Measurements from ENCODE around the gene MRPS12. TPM values are rescaled to one million over a fixed set of nuclear protein-coding genes. Genes with fewer than 3 reads are reported as not detected.

MRPS12 gene
- total and polyA plus RNA-seq, 9 of the 15 experiments (the other 6 are each of a cell fraction or from before 2014, with no cell fraction given), result 8.1 to 174 (median 52.0) TPM

DNA sequence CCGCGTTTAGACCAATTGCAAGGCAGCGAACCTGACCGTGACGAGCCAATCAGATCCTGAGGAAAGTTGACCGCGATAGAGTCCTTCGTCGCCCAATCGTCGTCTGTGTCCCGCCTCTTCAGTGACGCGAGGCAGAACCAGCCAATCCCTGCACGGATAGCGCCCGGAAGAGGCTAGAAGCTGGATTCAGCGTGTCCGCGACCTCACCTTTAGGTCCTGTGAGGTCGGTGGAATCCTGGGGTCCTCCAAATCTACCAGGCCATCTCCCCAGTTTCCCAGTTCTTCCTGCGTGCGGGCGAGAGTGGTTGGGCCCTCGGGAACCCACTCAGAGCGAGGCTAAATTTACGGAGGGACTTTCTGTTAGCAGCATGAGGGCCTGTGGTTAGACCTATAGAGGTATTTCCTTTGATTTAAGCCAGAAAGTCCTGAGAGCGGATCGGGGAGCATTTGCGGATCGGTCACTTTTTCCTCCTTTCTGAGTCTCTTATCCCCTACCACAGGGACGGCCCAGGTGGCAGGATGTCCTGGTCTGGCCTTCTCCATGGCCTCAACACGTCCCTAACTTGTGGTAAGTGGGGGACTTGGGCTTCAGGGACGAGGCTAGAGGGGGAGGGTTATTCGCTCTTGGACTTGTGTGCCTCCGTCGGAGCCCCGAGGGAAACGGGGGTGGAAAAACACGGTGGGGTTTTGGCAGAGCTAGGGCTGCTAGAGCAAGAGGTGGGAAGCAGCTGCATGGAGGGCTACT is at the start of gene MRPS12 (continued):
- TF ChIP-seq, protein P1, sequence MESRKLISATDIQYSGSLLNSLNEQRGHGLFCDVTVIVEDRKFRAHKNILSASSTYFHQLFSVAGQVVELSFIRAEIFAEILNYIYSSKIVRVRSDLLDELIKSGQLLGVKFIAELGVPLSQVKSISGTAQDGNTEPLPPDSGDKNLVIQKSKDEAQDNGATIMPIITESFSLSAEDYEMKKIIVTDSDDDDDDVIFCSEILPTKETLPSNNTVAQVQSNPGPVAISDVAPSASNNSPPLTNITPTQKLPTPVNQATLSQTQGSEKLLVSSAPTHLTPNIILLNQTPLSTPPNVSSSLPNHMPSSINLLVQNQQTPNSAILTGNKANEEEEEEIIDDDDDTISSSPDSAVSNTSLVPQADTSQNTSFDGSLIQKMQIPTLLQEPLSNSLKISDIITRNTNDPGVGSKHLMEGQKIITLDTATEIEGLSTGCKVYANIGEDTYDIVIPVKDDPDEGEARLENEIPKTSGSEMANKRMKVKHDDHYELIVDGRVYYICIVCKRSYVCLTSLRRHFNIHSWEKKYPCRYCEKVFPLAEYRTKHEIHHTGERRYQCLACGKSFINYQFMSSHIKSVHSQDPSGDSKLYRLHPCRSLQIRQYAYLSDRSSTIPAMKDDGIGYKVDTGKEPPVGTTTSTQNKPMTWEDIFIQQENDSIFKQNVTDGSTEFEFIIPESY (CRISPR knock-in tag; IDR thresholded peaks at IDR 0.05), result no peak; the same call in 1 of the 2 replicates
- TF ChIP-seq RAD21 (CRISPR knock-in tag; conservative IDR thresholded peaks at IDR 0.05 in 1 of 2, IDR thresholded peaks at IDR 0.05 in 1 of 2) (no peak), SAFB (IDR thresholded peaks at IDR 0.05; ENCODE audit: borderline replicate concordance, low read depth, low read length) (no peak)

DNA sequence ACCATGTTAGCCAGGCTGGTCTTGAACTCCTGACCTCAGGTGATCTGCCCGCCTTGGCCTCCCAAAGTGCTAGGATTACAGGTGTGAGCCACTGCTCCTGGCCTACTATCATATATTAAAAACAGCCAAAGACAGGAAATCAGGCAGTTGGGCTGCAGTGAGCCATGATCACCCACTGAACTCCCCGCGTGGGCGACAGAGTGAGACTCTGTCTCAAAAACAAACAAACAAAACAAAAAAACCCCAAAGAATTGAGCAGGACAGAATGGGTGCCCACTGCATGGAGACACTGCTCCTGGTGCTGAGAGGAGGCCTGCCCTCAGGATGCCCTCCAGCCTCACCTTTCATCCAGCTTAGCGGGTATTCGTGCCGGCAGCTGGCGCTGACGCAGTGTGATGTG is 47.5 kb upstream of the MRPS12 start:
- BruUV-seq (replicated peaks), result no TSS peak
- Histone ChIP-seq H3K4me2 (ENCODE audit: insufficient read depth, low read length) (no peak overlapping the region), H4K20me1 (replicated peaks; ENCODE audit: control insufficient read depth, insufficient read depth, low read length) (no peaks in the 10 kb centered on the region), H3K9me1 (ENCODE audit: control insufficient read depth, insufficient read depth, low read length) (no peaks in the 10 kb centered on the region), H3K4me1 (replicated peaks in 1 of 2; ENCODE audit: control insufficient read depth in 2 of 2, insufficient read depth in 2 of 2, low read length in 2 of 2) (peaks cover 24 to 56% of the 10 kb centered on the region in 2 experiments; a peak in 4 of 5 replicates), H3K27me3 (ENCODE audit: control insufficient read depth in 2 of 2, insufficient read depth in 2 of 2, low read length in 2 of 2) (no peaks in the 10 kb centered on the region), H3K27ac (ENCODE audit: extremely low read depth, low read depth, low read length) (no peak overlapping the region), H3K9ac (ENCODE audit: insufficient read depth in 1 of 2, low read depth in 2 of 2, low read length in 2 of 2) (peak overlapping the region in 1 of 2 experiments; percentile 70; a peak in 1 of 4 replicates), H3K36me3 (ENCODE audit: control insufficient read depth, insufficient read depth, low read length) (peaks cover 8% of the 10 kb centered on the region; the same call in 2 of the 3 replicates), H3K79me2 (ENCODE audit: control insufficient read depth, insufficient read depth, low read length) (no peaks in the 10 kb centered on the region), H2AFZ (ENCODE audit: low read depth, low read length) (no peak overlapping the region), H3K4me3 (no peak overlapping the region), H3K9me3 (replicated peaks; ENCODE audit: control insufficient read depth, insufficient read depth, low read depth, low read length) (no peaks in the 10 kb centered on the region)
- ChIA-PET POLR2A (interaction anchor here (0.7 to 1.0 kb wide), 3 partner anchors 17 to 345 kb away, joined by 3 to 5 read pairs (median 3); partner anchors contain the start of gene NFKBIB), CTCF (ENCODE audit: low intra/inter-chr PET ratio) (no interaction called here)
- DNase-seq (ENCODE audit: extremely low read depth in 1 of 4, low spot score in 3 of 4) (no peak), ATAC-seq (no peak), FAIRE-seq (no peak)
- intact Hi-C loops (cut with micrococcal nuclease) (no loop called here), in situ Hi-C loops (cut with MboI) (no loop called here)
- 77% methylated on average over 8 of the region's 9 CpGs for WGBS (ENCODE audit: insufficient coverage, low coverage, missing lambda C conversion rate)
- TF ChIP-seq, protein P1 (CRISPR knock-in tag; IDR thresholded peaks at IDR 0.05), result peak; percentile 58; the same call in 1 of the 2 replicates
- TF ChIP-seq, protein P2, sequence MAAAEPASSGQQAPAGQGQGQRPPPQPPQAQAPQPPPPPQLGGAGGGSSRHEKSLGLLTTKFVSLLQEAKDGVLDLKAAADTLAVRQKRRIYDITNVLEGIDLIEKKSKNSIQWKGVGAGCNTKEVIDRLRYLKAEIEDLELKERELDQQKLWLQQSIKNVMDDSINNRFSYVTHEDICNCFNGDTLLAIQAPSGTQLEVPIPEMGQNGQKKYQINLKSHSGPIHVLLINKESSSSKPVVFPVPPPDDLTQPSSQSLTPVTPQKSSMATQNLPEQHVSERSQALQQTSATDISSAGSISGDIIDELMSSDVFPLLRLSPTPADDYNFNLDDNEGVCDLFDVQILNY (CRISPR knock-in tag; IDR thresholded peaks at IDR 0.05), result no peak
- no peak for TF ChIP-seq RBM14 (IDR thresholded peaks at IDR 0.05; ENCODE audit: borderline replicate concordance, insufficient read depth, low read depth, low read length)
- TF ChIP-seq EGR1 (conservative IDR thresholded peaks at IDR 0.05), result peak; percentile 50
- TF ChIP-seq ZNF184 (CRISPR knock-in tag; IDR thresholded peaks at IDR 0.05), result no peak
- TF ChIP-seq, protein P3, sequence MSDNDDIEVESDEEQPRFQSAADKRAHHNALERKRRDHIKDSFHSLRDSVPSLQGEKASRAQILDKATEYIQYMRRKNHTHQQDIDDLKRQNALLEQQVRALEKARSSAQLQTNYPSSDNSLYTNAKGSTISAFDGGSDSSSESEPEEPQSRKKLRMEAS (CRISPR knock-in tag; IDR thresholded peaks at IDR 0.05), result no peak
- no peak for TF ChIP-seq KLF16 (IDR thresholded peaks at IDR 0.05)
- TF ChIP-seq NR1H2 (CRISPR knock-in tag; IDR thresholded peaks at IDR 0.05), result no peak
